Femur (tissue), 1 donor: ENCODE results near the gene DOCK6.
A peak's percentile ranks its signal among the peaks of the same experiment; 100 is the strongest.
"Not testable (repeated sequence)": the region's sequence is repeated elsewhere in the genome, so short reads cannot be mapped to it uniquely, and the experiment has no call there.

Experiments used
- DNase-seq: peaks from one replicate; pipeline ENCODE4 v3.0.0-alpha.2; 2017

The DOCK6 gene

GRCh38 chr19:11194656-11195558 is 67.4 kb downstream of the DOCK6 start:
- peak; percentile 69 for DNase-seq

GRCh38 chr19:11194173-11194572 is 68.2 kb downstream of the DOCK6 start:
- peak; percentile 17 for DNase-seq

GRCh38 chr19:11192957-11193939 is 69.1 kb downstream of the DOCK6 start:
- DNase-seq, result peak; percentile 23

- no peak for DNase-seq
These were observed 70.4 kb downstream of the DOCK6 start for GRCh38 chr19:11191934-11192333.

GRCh38 chr19:11191273-11191755 is 71.0 kb downstream of the DOCK6 start:
- DNase-seq, result peak; percentile 87

- no peak for DNase-seq
These were observed 71.8 kb downstream of the DOCK6 start for GRCh38 chr19:11190501-11190900.

- DNase-seq, result no peak
These were observed 74.9 kb downstream of the DOCK6 start for GRCh38 chr19:11187441-11187840.

- DNase-seq, result no peak
These were observed 79.3 kb downstream of the DOCK6 start for GRCh38 chr19:11182994-11183393.

- no peak for DNase-seq
These were observed 80.8 kb downstream of the DOCK6 start for GRCh38 chr19:11181488-11181887.

GRCh38 chr19:11180975-11181374 is 81.3 kb downstream of the DOCK6 start:
- DNase-seq, result not testable (repeated sequence)

GRCh38 chr19:11180346-11180745 is 82.0 kb downstream of the DOCK6 start:
- DNase-seq, result no peak

- DNase-seq, result no peak
These were observed 82.5 kb downstream of the DOCK6 start for GRCh38 chr19:11179716-11180297.

- DNase-seq, result not testable (repeated sequence)
These were observed 83.2 kb downstream of the DOCK6 start for GRCh38 chr19:11179145-11179465.

GRCh38 chr19:11177592-11177991 is 84.7 kb downstream of the DOCK6 start:
- DNase-seq, result no peak

- DNase-seq, result no peak
These were observed 85.7 kb downstream of the DOCK6 start for GRCh38 chr19:11176466-11177193.

GRCh38 chr19:11175920-11176319 is 86.4 kb downstream of the DOCK6 start:
- no peak for DNase-seq

GRCh38 chr19:11174336-11174735 is 88.0 kb downstream of the DOCK6 start:
- DNase-seq, result peak; percentile 62

- DNase-seq, result no peak
These were observed 88.7 kb downstream of the DOCK6 start for GRCh38 chr19:11173516-11174155.

- DNase-seq, result no peak
These were observed 89.7 kb downstream of the DOCK6 start for GRCh38 chr19:11172576-11172975.

GRCh38 chr19:11171144-11171543 is 91.2 kb downstream of the DOCK6 start:
- no peak for DNase-seq

GRCh38 chr19:11169896-11170678 is 92.2 kb downstream of the DOCK6 start:
- no peak for DNase-seq
